Ovary (tissue), 3 donors: ENCODE results near the gene SLC9A2.

Source experiments
- EP300 ChIP-seq: sonication (generic); formaldehyde crosslinking; IDR thresholded peaks from one replicate; pipeline ENCODE4 v1.6.1; 2017; ENCODE audit warnings: antibody characterized with exemption
- TF ChIP-seq, protein P1 (sequence below), 3 donors: fragments of 450-650 bp in 2 of 3; fragments of 200-600 bp in 1 of 3; IDR thresholded peaks; one replicate each; pipeline versions ENCODE4 v1.5.1 to v1.8.0; 2016 to 2022; ENCODE audit warnings: antibody characterized with exemption in 3 of 3, mild to moderate bottlenecking in 1 of 3
- donor health status: DM: no; HTN: no; CAD: no.

- TF ChIP-seq EP300, result no peak
- TF ChIP-seq, protein P1, sequence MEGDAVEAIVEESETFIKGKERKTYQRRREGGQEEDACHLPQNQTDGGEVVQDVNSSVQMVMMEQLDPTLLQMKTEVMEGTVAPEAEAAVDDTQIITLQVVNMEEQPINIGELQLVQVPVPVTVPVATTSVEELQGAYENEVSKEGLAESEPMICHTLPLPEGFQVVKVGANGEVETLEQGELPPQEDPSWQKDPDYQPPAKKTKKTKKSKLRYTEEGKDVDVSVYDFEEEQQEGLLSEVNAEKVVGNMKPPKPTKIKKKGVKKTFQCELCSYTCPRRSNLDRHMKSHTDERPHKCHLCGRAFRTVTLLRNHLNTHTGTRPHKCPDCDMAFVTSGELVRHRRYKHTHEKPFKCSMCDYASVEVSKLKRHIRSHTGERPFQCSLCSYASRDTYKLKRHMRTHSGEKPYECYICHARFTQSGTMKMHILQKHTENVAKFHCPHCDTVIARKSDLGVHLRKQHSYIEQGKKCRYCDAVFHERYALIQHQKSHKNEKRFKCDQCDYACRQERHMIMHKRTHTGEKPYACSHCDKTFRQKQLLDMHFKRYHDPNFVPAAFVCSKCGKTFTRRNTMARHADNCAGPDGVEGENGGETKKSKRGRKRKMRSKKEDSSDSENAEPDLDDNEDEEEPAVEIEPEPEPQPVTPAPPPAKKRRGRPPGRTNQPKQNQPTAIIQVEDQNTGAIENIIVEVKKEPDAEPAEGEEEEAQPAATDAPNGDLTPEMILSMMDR (IDR thresholded peaks at IDR 0.05), result no peak
Observed at GRCh38 chr2:102660574-102660973, 41.2 kb downstream of the SLC9A2 start.
